Neural progenitor cell (in vitro differentiated cells): ENCODE measurements around the gene RUFY1.

Source experiments
- CTCF ChIP-seq: fragments of 200-600 bp; sonication (generic); IDR thresholded peaks from 2 replicates; pipeline ENCODE4 v1.5.1; 2017; ENCODE audit warnings: antibody characterized with exemption, mild to moderate bottlenecking
- EZH2 ChIP-seq: fragments of 200-600 bp; sonication (generic); IDR thresholded peaks from 2 replicates; pipeline ENCODE4 v1.6.1; 2017; ENCODE audit warnings: antibody characterized with exemption, mild to moderate bottlenecking, moderate library complexity

DNA sequence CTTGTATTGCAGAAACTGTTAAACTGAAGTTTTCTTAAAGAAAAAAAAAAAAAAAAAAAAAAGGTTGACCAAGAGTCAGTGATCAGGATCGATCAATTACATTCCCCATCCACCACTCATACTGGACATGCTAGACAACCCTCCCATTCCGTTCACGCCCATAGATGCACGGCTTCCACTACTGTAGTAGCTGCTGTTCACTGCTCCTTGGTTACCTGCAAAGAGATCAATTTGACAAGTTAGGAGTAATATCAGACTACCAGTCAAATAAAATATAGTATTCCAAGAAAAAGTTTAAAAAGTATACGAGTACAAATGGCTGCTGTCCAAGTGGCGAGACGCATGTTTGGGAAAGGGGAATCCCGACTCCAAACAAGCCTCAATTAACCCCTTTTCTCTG, 64.4 kb downstream of the RUFY1 start:
- no peak for TF ChIP-seq CTCF
- no peak for TF ChIP-seq EZH2
